ENCODE data around the gene STXBP2.

Gene STXBP2

GRCh38 chr19:7598180-7598579 is 38.7 kb upstream of the STXBP2 start:
- no peak for TF ChIP-seq CTCF (IDR thresholded peaks at IDR 0.05; ENCODE audit: borderline replicate concordance, extremely low read depth, low read length, poor library complexity, severe bottlenecking)
- DNase-seq (no peak), ATAC-seq (ENCODE audit: insufficient read depth, low read depth) (no peak)
- Histone ChIP-seq H3K4me2 (ENCODE audit: insufficient read depth, low read length) (no peak overlapping the region), H3K9me3 (ENCODE audit: insufficient read depth, low read length, severe bottlenecking) (no peaks in the 10 kb centered on the region), H3K79me2 (ENCODE audit: insufficient read depth, low read length) (no peaks in the 10 kb centered on the region), H3K4me3 (ENCODE audit: low read depth in 1 of 2, low read length in 2 of 2) (no peak overlapping the region), H3K36me3 (ENCODE audit: insufficient read depth, low read length) (no peaks in the 10 kb centered on the region), H3K27ac (ENCODE audit: low read length) (no peak overlapping the region), H3K27me3 (ENCODE audit: insufficient read depth, low read length, poor library complexity) (no peaks in the 10 kb centered on the region), H3K4me1 (ENCODE audit: insufficient read depth, low read length) (no peaks in the 10 kb centered on the region), H4K20me1 (ENCODE audit: insufficient read depth, low read length) (no peaks in the 10 kb centered on the region), H3K9ac (ENCODE audit: low read depth, low read length) (no peak overlapping the region), H2AFZ (ENCODE audit: low read depth, low read length) (no peak overlapping the region)

- no peak overlapping the region for H3K27ac ChIP-seq (ENCODE audit: low read length)
- H3K4me3 ChIP-seq (ENCODE audit: low read depth in 1 of 2, low read length in 2 of 2), result no peak overlapping the region
- DNase-seq, result no peak
- H4K20me1 ChIP-seq (ENCODE audit: insufficient read depth, low read length), result no peaks in the 10 kb centered on the region
- H2AFZ ChIP-seq (ENCODE audit: low read depth, low read length), result no peak overlapping the region
- TF ChIP-seq EZH2 (IDR thresholded peaks at IDR 0.05; ENCODE audit: borderline replicate concordance, low read depth, low read length, severe bottlenecking), result no peak
- no peak for TF ChIP-seq CTCF (IDR thresholded peaks at IDR 0.05; ENCODE audit: borderline replicate concordance, extremely low read depth, low read length, poor library complexity, severe bottlenecking)
- no peaks in the 10 kb centered on the region for H3K79me2 ChIP-seq (ENCODE audit: insufficient read depth, low read length)
- H3K9me3 ChIP-seq (ENCODE audit: insufficient read depth, low read length, severe bottlenecking), result no peaks in the 10 kb centered on the region
- no peak overlapping the region for H3K9ac ChIP-seq (ENCODE audit: low read depth, low read length)
- no peaks in the 10 kb centered on the region for H3K36me3 ChIP-seq (ENCODE audit: insufficient read depth, low read length)
- H3K4me2 ChIP-seq (ENCODE audit: insufficient read depth, low read length), result no peak overlapping the region
- no peak for ATAC-seq (ENCODE audit: insufficient read depth, low read depth)
- no peaks in the 10 kb centered on the region for H3K4me1 ChIP-seq (ENCODE audit: insufficient read depth, low read length)
- no peaks in the 10 kb centered on the region for H3K27me3 ChIP-seq (ENCODE audit: insufficient read depth, low read length, poor library complexity)
These were observed 36.2 kb upstream of the STXBP2 start for GRCh38 chr19:7600721-7601120.

GRCh38 chr19:7602240-7602934 is 34.5 kb upstream of the STXBP2 start:
- H3K4me3 ChIP-seq (ENCODE audit: low read depth in 1 of 2, low read length in 2 of 2), result no peak overlapping the region
- no peak overlapping the region for H3K9ac ChIP-seq (ENCODE audit: low read depth, low read length)
- H2AFZ ChIP-seq (ENCODE audit: low read depth, low read length), result no peak overlapping the region
- H4K20me1 ChIP-seq (ENCODE audit: insufficient read depth, low read length), result no peaks in the 10 kb centered on the region
- H3K4me2 ChIP-seq (ENCODE audit: insufficient read depth, low read length), result no peak overlapping the region
- no peaks in the 10 kb centered on the region for H3K4me1 ChIP-seq (ENCODE audit: insufficient read depth, low read length)
- ATAC-seq (ENCODE audit: insufficient read depth, low read depth), result no peak
- H3K36me3 ChIP-seq (ENCODE audit: insufficient read depth, low read length), result no peaks in the 10 kb centered on the region
- TF ChIP-seq CTCF (IDR thresholded peaks at IDR 0.05; ENCODE audit: borderline replicate concordance, extremely low read depth, low read length, poor library complexity, severe bottlenecking) (no peak), EZH2 (IDR thresholded peaks at IDR 0.05; ENCODE audit: borderline replicate concordance, low read depth, low read length, severe bottlenecking) (no peak)
- no peak overlapping the region for H3K27ac ChIP-seq (ENCODE audit: low read length)
- no peaks in the 10 kb centered on the region for H3K27me3 ChIP-seq (ENCODE audit: insufficient read depth, low read length, poor library complexity)
- DNase-seq, result no peak
- no peaks in the 10 kb centered on the region for H3K9me3 ChIP-seq (ENCODE audit: insufficient read depth, low read length, severe bottlenecking)
- no peaks in the 10 kb centered on the region for H3K79me2 ChIP-seq (ENCODE audit: insufficient read depth, low read length)

Data from DND-41 (cell line).